ENCODE results near the gene CRADD.
"Not testable (repeated sequence)": the region's sequence is repeated elsewhere in the genome, so short reads cannot be mapped to it uniquely, and the experiment has no call there.

Gene CRADD

DNA sequence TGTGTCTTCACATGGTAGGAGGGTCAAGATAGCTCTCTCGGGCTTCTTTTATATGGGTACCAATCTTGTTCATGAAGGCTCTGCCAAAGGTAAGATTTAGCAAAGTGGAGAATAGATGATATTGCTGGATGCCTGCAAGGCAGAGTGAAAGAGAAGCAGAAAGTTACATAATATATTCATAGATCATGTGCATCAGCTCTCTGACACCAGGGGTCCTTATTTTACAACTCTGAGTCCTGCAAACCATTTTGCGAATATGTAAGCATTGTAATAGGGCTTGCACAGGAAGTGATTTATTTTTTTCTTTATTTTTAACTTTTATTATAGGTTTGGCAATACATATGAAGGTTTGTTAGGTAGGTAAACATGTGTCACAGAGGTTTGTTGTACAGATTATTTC is 31.8 kb downstream of the CRADD start:
- DNase-seq: no peak

DNA sequence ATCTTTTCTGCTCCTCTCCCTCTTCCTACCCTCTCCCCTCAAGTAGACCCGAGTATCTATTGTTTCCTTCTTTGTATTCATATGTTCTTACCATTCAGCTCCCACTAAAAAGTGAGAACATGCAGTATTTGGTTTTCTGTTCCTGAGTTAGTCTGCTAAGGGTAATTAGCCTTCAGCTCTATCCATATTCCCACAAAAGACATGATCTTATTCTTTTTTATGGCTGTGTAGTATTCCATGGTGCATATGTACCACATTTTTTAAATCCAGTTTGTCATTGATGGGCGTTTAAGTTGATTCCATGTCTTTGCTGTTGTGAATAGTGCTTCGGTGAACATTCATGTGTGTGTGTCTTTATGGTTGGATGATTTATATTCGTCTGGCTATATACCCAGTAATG is 32.2 kb downstream of the CRADD start:
- DNase-seq: no peak

DNA sequence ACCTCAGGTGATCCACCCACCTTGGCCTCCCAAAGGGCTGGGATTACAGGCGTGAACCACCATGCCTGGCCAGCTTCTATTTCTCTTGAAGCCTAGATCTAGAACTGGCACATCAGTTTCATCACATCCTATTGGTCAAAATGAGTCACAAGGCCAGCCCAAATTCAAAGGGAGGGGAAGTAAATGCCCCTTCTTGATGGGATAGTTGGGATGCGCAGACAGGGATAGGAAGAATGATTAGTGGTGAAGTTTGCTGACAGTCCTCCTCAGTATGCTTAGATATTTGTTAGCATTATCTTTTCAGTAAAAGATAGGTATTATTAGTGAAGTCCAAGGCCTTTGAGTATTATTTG is 33.4 kb downstream of the CRADD start:
- DNase-seq: no peak

DNA sequence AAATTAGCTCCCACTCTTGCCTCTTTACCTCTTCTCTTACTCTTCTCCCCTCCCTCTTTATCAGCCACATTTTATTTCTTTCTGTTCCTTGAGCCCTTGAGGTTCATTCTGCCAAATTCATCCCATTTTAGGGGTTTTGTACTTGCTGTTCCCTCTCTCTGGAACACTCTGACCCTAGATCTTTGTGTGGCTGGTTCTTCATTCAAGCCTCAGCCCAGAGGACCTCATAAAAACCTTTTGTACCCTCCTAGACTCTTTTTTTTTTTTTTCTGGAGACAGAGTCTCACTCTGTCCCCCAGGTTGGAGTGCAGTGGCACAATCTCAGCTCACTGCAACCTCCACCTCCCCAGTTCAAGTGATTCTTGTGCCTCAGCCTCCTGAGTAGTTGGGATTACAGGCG is 34.3 kb downstream of the CRADD start:
- not testable (repeated sequence) for DNase-seq

DNA sequence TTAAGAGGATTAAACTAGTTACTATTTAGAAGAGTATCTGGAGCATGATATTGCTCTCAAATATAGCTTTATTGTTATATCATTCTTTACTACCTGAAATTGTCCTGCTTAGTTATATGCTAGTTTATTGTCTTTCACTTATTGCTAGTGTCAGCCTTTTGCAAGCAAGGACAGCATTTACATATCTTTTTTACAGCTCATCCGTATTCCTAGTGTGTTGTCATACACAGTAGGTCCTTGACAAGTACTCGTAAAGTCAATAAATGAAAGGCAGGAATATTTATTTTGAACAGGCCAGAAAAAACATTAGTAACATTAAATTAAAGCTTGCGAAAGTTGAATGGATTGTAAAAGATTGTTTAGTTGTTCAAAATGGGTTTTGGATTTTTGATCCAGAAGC is 35.0 kb downstream of the CRADD start:
- DNase-seq: no peak

DNA sequence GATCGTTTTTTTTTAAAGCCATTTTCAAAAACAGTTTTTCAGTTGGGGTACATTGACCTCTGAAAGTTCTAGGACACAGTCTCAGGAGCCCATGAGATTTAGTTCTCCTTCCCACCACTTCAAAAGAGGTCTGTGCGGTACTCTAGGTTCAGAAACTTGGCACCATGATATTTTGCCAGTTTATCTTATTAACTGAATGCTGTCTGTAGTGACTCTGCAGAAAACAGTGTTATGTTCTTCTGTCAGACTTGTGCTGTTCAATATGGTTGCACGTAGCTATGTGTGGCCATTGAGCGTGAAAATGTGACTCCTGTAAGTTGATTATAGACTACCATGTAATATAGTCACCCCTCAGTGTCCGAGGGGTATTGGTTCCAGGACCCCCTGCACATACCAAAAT is 35.9 kb downstream of the CRADD start:
- DNase-seq: no peak

DNA sequence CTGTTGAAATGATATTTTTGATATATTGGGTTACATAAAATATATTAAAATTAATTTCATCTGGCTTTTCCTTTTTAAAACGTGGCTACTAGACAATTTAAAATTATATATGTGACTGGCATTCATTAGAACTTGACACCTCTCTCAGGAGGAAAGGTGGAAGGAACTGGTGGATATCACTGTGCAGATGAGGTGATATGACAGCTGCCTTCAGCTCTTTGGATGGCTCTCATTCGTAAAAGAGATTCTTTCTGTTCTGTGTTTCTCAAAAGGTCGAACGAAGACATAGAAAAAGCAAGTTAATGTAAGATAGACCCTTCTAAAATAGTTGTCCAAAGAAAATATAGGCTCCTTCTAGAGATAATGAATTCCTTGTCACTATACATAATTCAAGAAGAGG is 36.6 kb downstream of the CRADD start:
- no peak for DNase-seq

DNA sequence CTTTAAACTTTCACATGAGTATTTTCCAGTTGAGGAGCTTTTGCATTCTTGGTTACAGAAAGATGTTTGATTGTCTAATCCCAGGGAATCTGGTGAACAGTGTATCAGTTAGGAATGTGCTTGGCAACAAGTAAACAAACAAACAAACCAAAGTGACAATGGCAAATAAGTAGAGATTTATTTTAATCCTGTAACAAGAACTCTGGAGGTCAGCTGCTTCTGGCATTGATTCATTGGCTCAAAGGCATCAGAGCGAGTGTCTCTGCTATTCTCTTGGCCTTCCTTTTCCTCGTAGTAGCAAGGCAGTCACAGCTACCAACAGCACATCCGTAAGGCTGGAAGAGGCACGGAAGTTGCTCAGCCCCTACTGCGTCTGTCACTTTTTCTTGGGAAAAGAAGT is 37.2 kb downstream of the CRADD start:
- no peak for DNase-seq

DNA sequence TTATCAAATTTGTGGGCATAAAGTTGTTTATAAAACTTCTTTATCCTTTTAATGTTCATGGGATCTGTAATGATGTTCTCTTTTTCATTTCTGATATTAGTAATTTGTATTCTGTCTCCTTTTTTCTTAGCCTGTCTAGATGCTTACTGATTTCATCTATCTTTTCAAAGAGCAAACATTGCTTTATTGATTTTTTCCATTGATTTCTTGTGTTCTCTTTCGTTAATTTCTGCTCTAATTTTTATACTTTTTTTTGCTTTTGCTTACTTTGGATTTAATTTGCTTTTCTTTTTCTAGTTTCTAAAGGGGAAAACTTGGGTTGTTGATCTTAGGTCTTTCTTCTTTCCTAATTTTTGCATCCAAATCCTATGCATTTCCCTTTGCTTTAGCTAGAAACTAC is 42.5 kb downstream of the CRADD start:
- DNase-seq: no peak

DNA sequence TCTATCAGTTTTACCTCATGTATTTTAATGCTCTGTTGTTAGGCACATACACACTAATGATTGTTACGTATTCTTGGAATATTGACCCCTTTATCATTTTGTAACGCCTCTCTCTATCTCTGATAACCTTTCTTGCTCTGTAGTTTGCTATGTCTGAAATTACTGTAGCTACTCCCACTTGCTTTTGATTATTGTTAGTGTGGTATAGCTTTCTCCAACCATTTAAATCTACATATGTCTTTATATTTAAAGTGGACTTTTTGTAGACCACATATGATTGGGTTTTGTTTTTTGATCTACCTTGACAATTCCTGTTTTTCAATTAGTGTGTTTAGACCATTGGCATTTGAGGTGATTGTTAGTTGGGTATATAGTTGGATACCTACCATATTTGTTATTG is 43.4 kb downstream of the CRADD start:
- DNase-seq: no peak

DNA sequence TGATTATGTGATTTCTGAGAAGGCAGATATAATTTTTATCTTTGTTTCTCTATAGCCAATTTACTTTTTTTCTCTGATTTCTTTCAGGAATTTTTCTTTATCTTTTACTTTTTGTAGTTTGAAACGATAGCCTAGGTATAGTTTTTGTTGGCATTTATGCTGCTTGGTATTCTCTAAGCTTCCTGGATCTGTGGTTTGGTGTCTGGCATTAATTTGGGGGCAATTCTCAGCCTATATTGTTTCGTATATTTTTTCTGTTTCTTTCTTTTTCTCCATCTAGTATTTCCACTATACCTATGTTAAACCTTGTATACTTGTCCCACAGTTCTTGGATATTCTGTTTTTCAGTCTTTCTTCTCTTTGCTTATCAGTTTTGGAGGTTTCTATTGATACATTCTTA is 45.0 kb downstream of the CRADD start:
- DNase-seq: no peak

DNA sequence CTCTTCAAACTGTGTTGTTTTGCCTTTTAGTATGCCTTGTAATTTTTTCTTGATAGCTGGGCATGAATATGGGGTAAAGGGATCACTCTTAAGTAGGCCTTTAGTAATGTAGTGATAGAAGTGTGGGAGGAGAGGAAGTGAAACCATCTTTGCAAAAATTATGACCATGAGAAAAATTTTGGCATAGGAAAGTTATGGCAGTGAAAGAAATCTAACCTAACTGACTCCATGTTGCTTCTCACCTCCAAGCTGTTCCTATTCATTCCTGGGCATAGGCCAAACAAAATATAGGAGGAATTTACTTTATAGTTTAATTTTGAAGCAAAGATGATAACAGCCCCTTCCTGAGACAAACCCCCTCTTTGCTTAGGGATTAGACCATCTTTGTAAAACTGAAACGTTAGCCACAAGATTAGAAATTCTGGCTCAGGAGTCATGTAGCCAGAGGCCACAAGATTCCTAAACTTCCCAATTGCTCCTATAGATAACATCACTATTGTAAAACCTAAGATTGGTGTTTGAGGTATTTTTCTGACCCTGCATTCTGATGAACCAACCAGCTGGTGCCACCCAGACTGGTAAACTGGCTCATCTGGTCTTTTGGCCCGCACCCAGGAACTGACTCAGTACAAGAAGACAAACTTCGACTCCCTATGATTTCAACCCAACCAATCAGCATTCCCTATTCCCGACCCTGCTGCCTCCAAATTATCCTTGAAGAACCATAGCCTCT is 45.8 kb downstream of the CRADD start:
- DNase-seq: no peak

DNA sequence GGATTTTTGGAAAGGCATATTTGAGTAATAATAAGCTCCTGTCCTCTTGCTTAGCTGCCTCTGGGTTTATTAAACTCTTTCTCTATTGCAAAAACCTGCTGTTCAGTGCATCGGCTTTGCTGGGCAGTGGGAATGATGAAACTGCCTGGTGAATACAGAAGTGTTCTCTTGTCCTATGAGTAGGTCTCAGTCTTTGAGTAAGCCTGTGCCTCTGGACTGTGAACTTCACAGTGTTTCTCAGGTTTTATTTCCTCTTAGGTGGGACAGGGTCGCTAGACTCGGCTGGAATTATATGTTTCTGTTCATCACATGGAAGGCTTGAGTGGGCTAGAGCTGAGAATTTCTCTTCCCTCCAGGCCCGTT is 46.4 kb downstream of the CRADD start:
- no peak for DNase-seq

DNA sequence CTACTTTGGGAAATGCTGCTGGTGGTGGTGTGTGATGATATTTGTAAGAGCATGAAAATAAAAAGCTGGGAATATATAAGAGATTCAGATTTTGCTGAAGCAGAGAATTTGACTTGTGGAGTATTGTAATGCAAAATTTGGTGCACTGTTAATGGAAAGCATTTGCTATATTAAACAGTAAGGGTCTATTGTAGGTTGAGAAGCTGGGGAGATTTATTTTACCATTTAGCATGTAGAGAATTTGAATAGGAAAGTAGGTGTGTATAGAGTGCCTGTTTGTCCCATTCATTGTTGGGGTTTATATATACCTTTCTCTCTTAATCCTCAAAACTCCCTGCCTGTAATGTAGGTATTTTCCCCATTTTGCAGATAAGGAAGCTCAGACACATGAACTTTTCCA is 48.4 kb downstream of the CRADD start:
- no peak for DNase-seq

DNA sequence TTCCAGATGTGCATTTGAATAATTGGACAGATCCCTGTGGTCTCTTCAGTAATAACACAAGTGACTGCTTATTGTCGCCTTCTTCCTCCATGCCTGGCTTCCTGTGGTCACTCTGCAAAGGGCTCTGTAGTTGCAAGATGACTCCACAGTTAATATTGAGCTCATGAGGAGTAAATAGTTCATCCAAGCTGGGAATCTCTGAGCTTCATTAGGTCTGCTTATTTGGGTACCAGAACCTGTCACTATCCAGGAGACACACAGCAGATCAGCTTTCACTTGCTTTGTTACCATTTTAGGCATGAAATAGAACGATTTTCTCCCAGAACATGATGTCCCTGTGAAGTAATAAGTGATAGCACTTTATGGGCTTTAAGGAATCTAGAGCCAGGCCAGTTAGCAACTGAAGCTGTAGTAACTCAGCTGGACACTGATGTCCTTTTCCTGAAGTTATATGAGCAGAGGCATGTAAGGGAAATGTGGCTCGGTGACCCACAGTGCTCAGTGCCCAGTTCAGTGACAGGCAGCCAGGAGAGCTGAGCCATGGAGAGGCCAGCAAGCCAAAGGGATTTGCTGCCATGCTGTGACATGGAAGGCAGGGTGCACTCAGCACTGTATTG is 50.1 kb downstream of the CRADD start:
- no peak for DNase-seq

DNA sequence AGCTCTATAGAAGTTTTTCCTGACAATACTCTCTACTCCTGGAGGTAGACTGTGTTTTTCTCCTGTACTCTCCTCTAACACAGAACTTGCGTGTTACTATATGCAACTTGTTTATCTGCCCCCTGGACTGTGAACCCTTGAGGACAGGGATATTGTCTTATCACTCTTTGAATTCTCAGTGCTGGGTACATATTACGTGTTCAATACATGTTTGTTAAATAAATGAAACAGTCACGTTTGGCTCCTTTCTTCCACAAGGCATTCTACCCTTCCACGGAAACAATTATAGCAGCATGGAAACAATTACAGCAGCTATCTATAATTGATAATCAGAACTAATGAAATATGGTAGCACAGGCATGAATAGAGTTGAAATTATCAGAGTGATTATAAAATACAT is 50.7 kb downstream of the CRADD start:
- no peak for DNase-seq

DNA sequence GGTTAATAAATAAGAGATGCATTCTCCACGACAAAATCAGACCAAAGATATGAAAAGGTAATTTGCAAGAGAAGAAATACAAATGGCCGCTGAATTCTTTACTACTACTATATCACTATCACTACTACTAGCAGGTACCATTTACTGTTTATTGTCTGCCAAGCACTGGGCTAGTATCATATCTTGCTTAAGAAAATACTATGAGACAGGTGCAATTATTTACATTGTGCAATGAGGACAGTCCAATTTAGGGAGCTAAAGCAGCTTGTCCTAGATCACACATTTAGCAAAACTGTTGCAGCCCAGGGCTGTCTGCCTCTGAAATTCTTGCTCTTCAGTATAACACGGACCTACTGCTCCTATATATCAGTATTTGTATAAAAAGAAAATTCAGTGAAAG is 52.8 kb downstream of the CRADD start:
- no peak for DNase-seq

DNA sequence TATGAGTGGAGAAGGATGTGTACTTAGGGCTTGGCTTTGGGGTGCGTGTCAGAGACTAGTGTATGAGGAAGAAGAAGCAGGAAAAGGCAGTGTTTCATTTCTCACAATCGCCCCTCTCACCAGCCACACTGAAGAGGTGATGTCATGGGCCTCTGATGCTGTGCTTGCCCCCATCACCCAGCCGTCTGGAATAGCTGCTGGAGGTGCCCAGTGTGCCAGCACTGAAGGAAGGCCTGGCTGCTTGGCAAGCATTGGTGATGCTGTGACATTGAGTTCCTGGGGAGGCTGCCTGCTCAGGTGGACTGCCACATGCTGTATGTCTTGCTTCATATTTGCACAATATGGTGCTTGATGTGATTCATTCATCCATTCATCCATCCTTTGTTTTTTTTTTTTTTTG is 56.2 kb downstream of the CRADD start:
- no peak for DNase-seq

DNA sequence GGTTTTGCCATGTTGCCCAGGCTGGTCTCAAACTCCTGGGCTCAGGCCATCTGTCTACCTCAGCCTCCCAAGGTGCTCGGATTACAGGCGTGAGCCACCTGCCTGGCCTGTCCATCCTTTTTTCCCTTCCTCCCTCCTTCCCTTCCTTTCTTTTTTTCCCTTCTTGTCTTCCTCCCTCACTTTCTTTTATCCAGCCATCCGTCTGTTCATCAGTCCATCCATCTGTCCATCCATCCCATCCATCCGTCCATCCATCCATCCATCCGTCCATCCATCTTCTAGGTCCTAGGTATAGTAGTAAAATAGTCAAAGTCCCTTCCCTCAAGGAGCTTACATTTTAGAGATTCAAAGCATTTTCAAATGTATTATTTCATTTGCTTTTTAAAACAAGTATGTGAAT is 56.8 kb downstream of the CRADD start:
- DNase-seq: no peak

DNA sequence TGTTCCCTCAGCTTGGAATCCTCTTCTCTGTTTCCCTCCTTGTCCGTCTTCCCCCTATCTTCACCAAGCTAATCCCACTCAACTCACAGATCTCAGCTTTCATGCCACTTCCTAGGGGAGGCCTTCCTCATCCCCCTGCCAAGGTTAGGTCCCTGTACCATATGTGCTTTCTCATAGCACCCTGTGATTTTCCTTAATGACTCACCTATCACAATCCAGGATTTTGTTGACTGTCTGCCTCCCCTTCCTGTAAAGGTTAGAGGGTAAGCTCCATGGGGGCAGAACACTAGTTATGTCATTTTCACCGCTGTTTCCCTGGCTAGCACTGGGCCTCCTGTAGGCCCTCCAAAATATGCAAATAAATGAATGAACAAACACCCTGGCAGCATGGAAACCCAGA is 57.6 kb downstream of the CRADD start:
- no peak for DNase-seq

DNA sequence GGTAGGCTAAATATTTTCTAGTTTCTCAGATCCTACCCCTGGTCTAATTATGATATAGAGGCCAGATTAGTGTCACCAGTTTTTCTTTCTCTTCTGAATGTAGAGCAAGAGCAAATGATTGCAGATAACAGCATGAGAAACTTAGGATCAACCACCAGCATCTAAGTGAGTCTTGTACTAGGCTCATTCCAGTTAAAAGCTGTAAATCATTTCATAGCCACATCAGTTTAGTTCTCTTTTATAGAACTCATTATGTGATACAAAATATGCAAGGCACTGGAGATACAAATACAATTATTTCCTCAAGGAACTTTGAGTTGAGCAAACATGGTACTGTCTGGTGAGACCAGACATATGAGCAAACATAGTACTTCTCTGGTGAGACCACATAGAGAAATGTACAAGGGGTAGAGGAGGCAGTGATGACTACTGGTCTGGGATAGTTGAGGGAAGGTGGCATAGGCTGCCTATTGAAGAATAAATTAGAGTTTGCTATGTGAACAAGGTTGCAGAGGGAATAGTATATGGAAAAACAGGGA is 59.5 kb downstream of the CRADD start:
- no peak for DNase-seq

DNA sequence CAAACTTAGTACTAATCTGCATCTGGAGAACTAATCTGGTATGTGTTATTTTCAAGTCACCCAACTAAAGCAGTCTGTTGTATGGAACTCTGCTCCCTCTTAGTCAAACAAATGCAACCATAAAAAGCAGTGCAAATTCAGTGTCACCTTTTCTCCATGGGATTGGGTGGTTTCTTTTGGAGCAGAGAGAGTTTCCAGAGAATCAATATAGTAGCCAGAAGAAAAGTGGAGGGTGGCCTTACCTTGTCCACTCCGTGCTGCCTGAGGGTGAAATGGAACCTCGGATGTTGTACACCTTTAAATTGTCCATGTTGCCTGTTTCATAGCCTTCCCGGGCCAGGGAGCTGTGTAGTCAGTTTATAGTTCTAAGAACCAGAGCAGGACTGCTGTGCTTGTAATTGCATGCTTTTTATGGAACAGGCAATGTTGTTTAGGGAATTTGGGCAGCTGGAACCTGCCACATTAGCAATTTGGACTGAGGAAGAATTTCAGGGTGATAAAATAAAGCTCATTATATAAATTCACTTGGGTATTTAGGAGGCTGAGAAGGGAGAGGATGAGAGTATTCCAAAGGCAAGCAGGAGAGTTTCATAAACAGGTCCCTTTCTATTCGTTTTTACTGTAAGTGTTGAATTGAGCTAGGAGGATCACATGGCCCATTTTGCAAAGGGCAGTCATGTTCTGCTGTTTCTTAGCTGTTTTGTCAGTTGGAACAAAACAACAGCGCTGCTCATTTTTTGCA is 60.5 kb downstream of the CRADD start:
- DNase-seq: no peak

DNA sequence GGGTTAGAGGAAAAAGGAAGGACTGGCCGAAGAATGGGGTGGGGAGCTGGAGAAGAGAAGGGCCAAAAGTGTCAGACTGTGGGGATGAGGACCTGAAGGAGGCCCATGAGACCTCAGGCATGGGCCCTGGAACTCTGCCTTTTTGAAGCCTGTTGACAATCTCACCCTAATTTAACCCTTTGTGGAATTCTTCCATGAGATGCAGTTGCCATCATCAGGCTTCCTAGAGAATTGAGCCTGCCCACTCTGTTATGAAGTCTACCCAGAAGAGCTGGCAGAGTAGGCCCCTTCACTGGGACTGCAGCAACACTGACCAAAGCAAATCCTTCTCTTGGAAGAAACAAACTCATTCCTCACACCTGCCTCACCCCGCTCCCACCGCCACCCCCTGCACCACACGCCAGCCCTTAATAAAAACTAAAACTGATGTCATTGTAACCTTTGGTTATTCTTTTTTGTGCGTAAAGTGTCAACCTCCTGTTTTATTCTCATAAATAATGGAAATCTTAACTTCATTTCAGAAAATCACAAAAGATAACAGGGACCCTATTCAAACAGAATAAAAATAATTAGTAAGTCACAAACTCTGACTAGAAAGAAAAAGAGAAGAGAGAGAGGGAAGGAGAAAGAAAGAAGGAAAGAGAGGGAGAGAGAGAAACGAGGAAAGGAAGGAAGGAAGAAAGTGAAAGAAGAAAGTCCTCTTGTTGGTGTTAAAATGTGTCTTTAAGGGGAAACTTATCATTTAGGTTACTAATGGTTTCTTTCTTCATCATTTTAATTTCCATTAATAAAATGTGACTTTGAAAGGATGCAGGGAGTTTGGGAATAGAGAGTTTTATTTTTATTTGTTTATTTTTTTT is 61.3 kb downstream of the CRADD start:
- no peak for DNase-seq

Data from stimulated activated CD4-positive, alpha-beta T cell treated with anti-CD3 and anti-CD28 coated beads, Interleukin-15, amount 100 ng/mL, for 24 hours (primary cell).